ENCODE measurements around the gene LDB2. TPM values are rescaled to one million over a fixed set of nuclear protein-coding genes. Genes with fewer than 3 reads are reported as not detected.

The LDB2 gene
- total RNA-seq, 1 experiment from 2014 or later: not detected

DNA sequence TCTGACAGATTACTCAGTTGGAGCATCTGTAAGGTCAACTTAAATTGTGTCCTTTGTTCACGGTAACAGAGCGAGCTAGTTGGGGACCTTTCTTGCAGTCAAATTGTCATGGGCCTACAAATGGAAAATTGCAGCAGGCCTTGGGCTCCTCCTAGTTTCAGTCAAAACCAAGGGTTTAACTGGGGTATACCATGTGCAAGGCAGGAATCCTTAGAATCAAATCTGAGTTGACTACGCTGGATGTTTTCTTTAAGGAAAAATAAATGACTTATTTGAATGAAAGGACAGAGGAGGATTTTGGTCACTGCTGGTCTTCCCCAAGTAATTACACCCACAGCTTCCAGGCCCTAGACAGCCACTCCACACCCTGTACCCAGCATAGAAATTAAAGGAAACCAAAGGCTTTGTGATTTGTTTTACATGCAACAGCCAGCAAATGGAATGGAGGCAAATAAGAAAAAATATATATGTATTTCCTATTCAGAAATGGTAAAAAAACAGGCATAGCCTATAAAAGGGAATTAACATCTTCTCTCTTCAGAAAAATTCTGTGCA, 307.1 kb downstream of the LDB2 start:
- Histone ChIP-seq H3K4me3 (ENCODE audit: low read length) (no peak overlapping the region), H2AFZ (ENCODE audit: low read length) (no peak overlapping the region), H3K79me2 (ENCODE audit: low read length) (no peaks in the 10 kb centered on the region), H3K27ac (ENCODE audit: low read length) (no peak overlapping the region), H3F3A (ENCODE audit: low read length, unreplicated experiment) (no peaks in the 10 kb centered on the region), H3K9me2 (replicated peaks; ENCODE audit: low read length) (no peaks in the 10 kb centered on the region), H3K9me3 (ENCODE audit: low read length) (no peaks in the 10 kb centered on the region), H3K27me3 (ENCODE audit: low read length) (no peaks in the 10 kb centered on the region), H3K9ac (ENCODE audit: low read length) (no peak overlapping the region), H4K20me1 (ENCODE audit: low read length) (no peaks in the 10 kb centered on the region), H3K36me3 (ENCODE audit: low read depth, low read length) (no peaks in the 10 kb centered on the region), H3K4me2 (ENCODE audit: low read length) (no peak overlapping the region), H3K4me1 (ENCODE audit: insufficient read depth, low read length) (peaks cover 11% of the 10 kb centered on the region)
- no peak for DNase-seq
- ATAC-seq: no peak
- TF ChIP-seq, protein P1, sequence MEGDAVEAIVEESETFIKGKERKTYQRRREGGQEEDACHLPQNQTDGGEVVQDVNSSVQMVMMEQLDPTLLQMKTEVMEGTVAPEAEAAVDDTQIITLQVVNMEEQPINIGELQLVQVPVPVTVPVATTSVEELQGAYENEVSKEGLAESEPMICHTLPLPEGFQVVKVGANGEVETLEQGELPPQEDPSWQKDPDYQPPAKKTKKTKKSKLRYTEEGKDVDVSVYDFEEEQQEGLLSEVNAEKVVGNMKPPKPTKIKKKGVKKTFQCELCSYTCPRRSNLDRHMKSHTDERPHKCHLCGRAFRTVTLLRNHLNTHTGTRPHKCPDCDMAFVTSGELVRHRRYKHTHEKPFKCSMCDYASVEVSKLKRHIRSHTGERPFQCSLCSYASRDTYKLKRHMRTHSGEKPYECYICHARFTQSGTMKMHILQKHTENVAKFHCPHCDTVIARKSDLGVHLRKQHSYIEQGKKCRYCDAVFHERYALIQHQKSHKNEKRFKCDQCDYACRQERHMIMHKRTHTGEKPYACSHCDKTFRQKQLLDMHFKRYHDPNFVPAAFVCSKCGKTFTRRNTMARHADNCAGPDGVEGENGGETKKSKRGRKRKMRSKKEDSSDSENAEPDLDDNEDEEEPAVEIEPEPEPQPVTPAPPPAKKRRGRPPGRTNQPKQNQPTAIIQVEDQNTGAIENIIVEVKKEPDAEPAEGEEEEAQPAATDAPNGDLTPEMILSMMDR (conservative IDR thresholded peaks at IDR 0.05; ENCODE audit: low read depth, low read length): no peak
- no peak for TF ChIP-seq EZH2 (IDR thresholded peaks at IDR 0.05; ENCODE audit: low read length, unreplicated experiment)
- no peak for TF ChIP-seq EZH2phosphoT487 (IDR thresholded peaks at IDR 0.05; ENCODE audit: borderline replicate concordance, low read length)
- ChIA-PET POLR2A (ENCODE audit: unreplicated experiment) (no interaction called here), CTCF (interaction anchor here (0.6 kb wide), 1 partner anchor 30 kb away, joined by 3 read pairs; no protein-coding TSS in a partner anchor)
- BruUV-seq (replicated peaks): no TSS peak
- intact Hi-C loops (cut with micrococcal nuclease): no loop called here

DNA sequence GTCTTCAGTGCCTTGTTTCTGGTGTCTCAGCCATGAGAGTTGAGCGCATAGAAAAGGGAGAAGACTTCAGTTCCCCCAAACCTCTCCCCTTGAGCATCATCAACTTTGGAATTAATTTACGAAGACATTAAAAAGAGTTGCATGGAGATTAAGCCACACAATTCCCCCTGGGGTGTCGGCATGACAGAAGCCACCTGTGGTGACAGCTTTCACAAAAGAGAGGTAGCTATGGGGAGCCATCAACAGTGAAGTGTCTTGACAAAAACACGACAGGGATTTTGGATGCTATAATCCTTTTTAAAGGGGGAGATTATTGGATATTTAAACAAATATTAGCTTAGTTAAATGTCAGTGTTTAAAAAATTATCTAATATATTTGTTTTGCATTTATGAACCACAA, 307.6 kb downstream of the LDB2 start:
- no TSS peak for BruUV-seq (replicated peaks)
- Histone ChIP-seq H3K4me3 (ENCODE audit: low read length) (no peak overlapping the region), H3K9ac (ENCODE audit: low read length) (no peak overlapping the region), H3K27ac (ENCODE audit: low read length) (no peak overlapping the region), H3K36me3 (ENCODE audit: low read depth, low read length) (no peaks in the 10 kb centered on the region), H3F3A (ENCODE audit: low read length, unreplicated experiment) (no peaks in the 10 kb centered on the region), H3K4me2 (ENCODE audit: low read length) (no peak overlapping the region), H3K4me1 (ENCODE audit: insufficient read depth, low read length) (peaks cover 15% of the 10 kb centered on the region), H3K79me2 (ENCODE audit: low read length) (no peaks in the 10 kb centered on the region), H3K27me3 (ENCODE audit: low read length) (no peaks in the 10 kb centered on the region), H2AFZ (ENCODE audit: low read length) (no peak overlapping the region), H4K20me1 (ENCODE audit: low read length) (no peaks in the 10 kb centered on the region), H3K9me2 (replicated peaks; ENCODE audit: low read length) (no peaks in the 10 kb centered on the region), H3K9me3 (ENCODE audit: low read length) (no peaks in the 10 kb centered on the region)
- intact Hi-C loops (cut with micrococcal nuclease): no loop called here
- ATAC-seq: no peak
- ChIA-PET CTCF (no interaction called here), POLR2A (ENCODE audit: unreplicated experiment) (no interaction called here)
- no peak for DNase-seq
- TF ChIP-seq EZH2phosphoT487 (IDR thresholded peaks at IDR 0.05; ENCODE audit: borderline replicate concordance, low read length): no peak
- TF ChIP-seq, protein P1 (conservative IDR thresholded peaks at IDR 0.05; ENCODE audit: low read depth, low read length): no peak
- TF ChIP-seq EZH2 (IDR thresholded peaks at IDR 0.05; ENCODE audit: low read length, unreplicated experiment): no peak

DNA sequence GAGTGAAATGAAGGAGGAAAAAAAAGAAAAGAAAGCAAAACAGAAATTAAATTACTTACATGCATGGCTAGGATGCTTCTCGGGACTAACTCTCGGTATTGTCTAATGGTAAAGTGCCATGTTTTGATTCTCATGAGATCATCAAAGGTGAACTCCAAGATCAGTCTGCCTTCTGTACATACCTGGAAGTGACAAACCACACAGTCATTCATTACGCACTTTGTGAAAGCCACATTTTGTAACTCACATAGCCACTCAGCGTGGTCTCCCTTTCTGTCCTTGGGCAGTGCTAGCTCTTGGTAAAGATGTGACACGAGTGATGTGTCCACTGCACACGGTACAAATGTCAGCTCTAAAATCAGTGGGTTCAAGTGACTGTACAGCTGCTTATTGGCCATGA, 309.8 kb downstream of the LDB2 start:
- ATAC-seq: peak; percentile 64
- BruUV-seq (replicated peaks): no TSS peak
- Histone ChIP-seq H2AFZ (ENCODE audit: low read length) (no peak overlapping the region), H3K9me2 (replicated peaks; ENCODE audit: low read length) (no peaks in the 10 kb centered on the region), H3K27me3 (ENCODE audit: low read length) (no peaks in the 10 kb centered on the region), H3K36me3 (ENCODE audit: low read depth, low read length) (no peaks in the 10 kb centered on the region), H3K4me2 (ENCODE audit: low read length) (peak overlapping the region; percentile 17; the same call in 1 of the 2 replicates), H4K20me1 (ENCODE audit: low read length) (no peaks in the 10 kb centered on the region), H3K79me2 (ENCODE audit: low read length) (no peaks in the 10 kb centered on the region), H3K4me3 (ENCODE audit: low read length) (no peak overlapping the region), H3F3A (ENCODE audit: low read length, unreplicated experiment) (no peaks in the 10 kb centered on the region), H3K9me3 (ENCODE audit: low read length) (no peaks in the 10 kb centered on the region), H3K9ac (ENCODE audit: low read length) (peak overlapping the region; percentile 19; the same call in 1 of the 2 replicates), H3K27ac (ENCODE audit: low read length) (peak overlapping the region; percentile 67), H3K4me1 (ENCODE audit: insufficient read depth, low read length) (peaks cover 26% of the 10 kb centered on the region)
- peak; percentile 76 for DNase-seq
- no peak for TF ChIP-seq EZH2phosphoT487 (IDR thresholded peaks at IDR 0.05; ENCODE audit: borderline replicate concordance, low read length)
- TF ChIP-seq, protein P1 (conservative IDR thresholded peaks at IDR 0.05; ENCODE audit: low read depth, low read length): no peak
- POLR2A ChIA-PET (ENCODE audit: unreplicated experiment): no interaction called here
- CTCF ChIA-PET: no interaction called here
- intact Hi-C loops (cut with micrococcal nuclease): no loop called here

All from PC-3 (cell line).